Stimulated activated CD8-positive, alpha-beta memory T cell treated with anti-CD3 and anti-CD28 coated beads, Interleukin-7, amount 100 ng/mL, for 1 hour (primary cell): ENCODE results near the gene CNIH2.

Experiments
- DNase-seq, 2 donors: peaks; one replicate each; pipeline ENCODE4 v3.0.0-alpha.2; 2020; ENCODE audit warnings: low read depth in 2 of 2

The CNIH2 gene

GRCh38 chr11:66329165-66329673 is 51.2 kb downstream of the CNIH2 start:
- DNase-seq, result no peak

GRCh38 chr11:66330931-66331330 is 53.0 kb downstream of the CNIH2 start:
- DNase-seq, result no peak

- DNase-seq, result no peak
These were observed 53.8 kb downstream of the CNIH2 start for GRCh38 chr11:66331542-66332370.

GRCh38 chr11:66332371-66333219 is 54.6 kb downstream of the CNIH2 start:
- DNase-seq, result no peak

- no peak for DNase-seq
These were observed 55.4 kb downstream of the CNIH2 start for GRCh38 chr11:66333220-66333877.
